22Rv1 (cell line): ENCODE data around the gene PTPRG.

ENCODE experiments used
- CTCF ChIP-seq: fragments of 450-650 bp; IDR thresholded peaks from 2 replicates; pipeline ENCODE4 v1.5.1; 2017; ENCODE audit warnings: mild to moderate bottlenecking
- ZFX ChIP-seq: fragments of 450-650 bp; IDR thresholded peaks from 2 replicates; pipeline ENCODE4 v1.6.1; 2017; ENCODE audit warnings: antibody characterized with exemption, borderline replicate concordance

GRCh38 chr3:62019906-62020305 lies 458.5 kb downstream of the PTPRG start:
- TF ChIP-seq CTCF (no peak), ZFX (no peak)
